Mesothelial cell of epicardium (in vitro differentiated cells): ENCODE data around the gene ARSA. TPM values are rescaled to one million over a fixed set of nuclear protein-coding genes. Genes with fewer than 3 reads are reported as not detected.
"Not testable (repeated sequence)": the region's sequence is repeated elsewhere in the genome, so short reads cannot be mapped to it uniquely, and the experiment has no call there.

Experiments
- DNase-seq, 2 experiments: peaks; one replicate each; pipeline ENCODE4 v3.0.0; 2021; ENCODE audit warnings: low spot score in 2 of 2; ENCODE audit not compliant: unreplicated experiment in 2 of 2
- H3K27ac Mint-ChIP-seq: 2 replicates; pipeline ENCODE4 v1.8.0; 2021; ENCODE audit warnings: mixed read lengths
- H3K27me3 Mint-ChIP-seq: 2 replicates; pipeline ENCODE4 v1.8.0; 2021; ENCODE audit warnings: low read depth, mixed read lengths
- H3K36me3 Mint-ChIP-seq: 2 replicates; pipeline ENCODE4 v1.8.0; 2021; ENCODE audit warnings: mixed read lengths
- H3K4me1 Mint-ChIP-seq: 2 replicates; pipeline ENCODE4 v1.8.0; 2021; ENCODE audit warnings: mixed read lengths
- H3K4me3 Mint-ChIP-seq: 2 replicates; pipeline ENCODE4 v1.8.0; 2021; ENCODE audit warnings: mild to moderate bottlenecking, moderate library complexity, mixed read lengths
- H3K9me3 Mint-ChIP-seq: 2 replicates; pipeline ENCODE4 v1.8.0; 2021; ENCODE audit warnings: mixed read lengths
- total RNA-seq: library from RNA; stranded (reverse); gene quantifications from 3 replicates; pipeline ENCODE4 v1.2.1, GENCODE V29; 2021
- TF ChIP-seq, protein P1 (sequence below): fragments of 200-600 bp; sonication (generic); IDR thresholded peaks from one replicate; pipeline ENCODE4 v1.5.0; 2021; ENCODE audit warnings: antibody characterized with exemption; ENCODE audit not compliant: unreplicated experiment

Gene ARSA
- total RNA-seq, 1 donor from 2014 or later: 45.2 TPM

DNA sequence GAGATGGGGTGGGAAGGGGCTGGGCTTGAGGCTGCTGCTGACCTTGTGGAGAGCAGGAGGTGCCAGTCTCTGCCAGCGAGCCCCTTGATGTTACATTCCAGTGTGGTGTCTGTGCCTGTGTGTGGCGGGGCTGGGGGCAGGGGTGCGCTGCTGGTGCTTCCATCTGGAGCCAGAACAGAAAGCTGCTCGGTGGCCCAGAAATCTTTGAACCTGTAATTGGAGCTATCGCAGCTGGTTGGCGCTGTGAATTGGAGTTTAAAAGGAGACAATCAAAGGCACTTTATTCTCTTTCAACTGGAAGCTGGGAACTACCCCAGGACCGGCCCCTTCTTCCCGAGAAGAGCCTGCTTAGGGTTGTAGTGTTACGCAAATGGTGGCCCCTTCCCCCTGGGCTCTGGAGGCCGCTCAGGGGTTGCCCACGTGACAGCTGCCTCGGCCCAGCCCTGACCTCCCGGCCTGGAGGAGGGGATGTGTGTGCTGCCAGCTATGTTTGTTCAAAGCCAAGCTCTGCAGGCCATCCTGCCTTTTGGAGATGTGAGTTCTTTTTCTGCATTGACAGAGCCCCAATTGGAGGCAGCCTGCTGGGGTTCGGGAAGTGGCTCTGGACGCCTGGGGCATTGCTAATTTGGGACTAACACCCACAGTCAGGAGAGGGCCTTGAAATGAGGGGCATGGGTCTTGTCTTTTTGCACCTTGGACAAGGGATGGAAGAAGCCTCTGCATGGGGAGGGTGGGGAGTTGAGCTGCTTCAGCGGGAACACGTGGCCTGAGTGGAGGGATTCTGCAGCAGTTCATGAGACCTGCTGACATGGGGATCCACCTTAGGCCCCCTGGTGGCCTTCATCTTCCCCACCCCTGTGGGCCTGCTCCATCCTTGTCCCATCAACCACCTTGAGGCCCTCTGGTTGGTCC is 14.0 kb upstream of the ARSA start:
- H3K27me3 Mint-ChIP-seq: peaks cover 8% of the 10 kb centered on the region
- peaks cover 4% of the 10 kb centered on the region for H3K9me3 Mint-ChIP-seq
- DNase-seq: no peak
- H3K36me3 Mint-ChIP-seq: no peaks in the 10 kb centered on the region
- H3K27ac Mint-ChIP-seq: no peak overlapping the region
- H3K4me1 Mint-ChIP-seq: peaks cover 8% of the 10 kb centered on the region
- TF ChIP-seq, protein P1, sequence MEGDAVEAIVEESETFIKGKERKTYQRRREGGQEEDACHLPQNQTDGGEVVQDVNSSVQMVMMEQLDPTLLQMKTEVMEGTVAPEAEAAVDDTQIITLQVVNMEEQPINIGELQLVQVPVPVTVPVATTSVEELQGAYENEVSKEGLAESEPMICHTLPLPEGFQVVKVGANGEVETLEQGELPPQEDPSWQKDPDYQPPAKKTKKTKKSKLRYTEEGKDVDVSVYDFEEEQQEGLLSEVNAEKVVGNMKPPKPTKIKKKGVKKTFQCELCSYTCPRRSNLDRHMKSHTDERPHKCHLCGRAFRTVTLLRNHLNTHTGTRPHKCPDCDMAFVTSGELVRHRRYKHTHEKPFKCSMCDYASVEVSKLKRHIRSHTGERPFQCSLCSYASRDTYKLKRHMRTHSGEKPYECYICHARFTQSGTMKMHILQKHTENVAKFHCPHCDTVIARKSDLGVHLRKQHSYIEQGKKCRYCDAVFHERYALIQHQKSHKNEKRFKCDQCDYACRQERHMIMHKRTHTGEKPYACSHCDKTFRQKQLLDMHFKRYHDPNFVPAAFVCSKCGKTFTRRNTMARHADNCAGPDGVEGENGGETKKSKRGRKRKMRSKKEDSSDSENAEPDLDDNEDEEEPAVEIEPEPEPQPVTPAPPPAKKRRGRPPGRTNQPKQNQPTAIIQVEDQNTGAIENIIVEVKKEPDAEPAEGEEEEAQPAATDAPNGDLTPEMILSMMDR: no peak
- no peak overlapping the region for H3K4me3 Mint-ChIP-seq

DNA sequence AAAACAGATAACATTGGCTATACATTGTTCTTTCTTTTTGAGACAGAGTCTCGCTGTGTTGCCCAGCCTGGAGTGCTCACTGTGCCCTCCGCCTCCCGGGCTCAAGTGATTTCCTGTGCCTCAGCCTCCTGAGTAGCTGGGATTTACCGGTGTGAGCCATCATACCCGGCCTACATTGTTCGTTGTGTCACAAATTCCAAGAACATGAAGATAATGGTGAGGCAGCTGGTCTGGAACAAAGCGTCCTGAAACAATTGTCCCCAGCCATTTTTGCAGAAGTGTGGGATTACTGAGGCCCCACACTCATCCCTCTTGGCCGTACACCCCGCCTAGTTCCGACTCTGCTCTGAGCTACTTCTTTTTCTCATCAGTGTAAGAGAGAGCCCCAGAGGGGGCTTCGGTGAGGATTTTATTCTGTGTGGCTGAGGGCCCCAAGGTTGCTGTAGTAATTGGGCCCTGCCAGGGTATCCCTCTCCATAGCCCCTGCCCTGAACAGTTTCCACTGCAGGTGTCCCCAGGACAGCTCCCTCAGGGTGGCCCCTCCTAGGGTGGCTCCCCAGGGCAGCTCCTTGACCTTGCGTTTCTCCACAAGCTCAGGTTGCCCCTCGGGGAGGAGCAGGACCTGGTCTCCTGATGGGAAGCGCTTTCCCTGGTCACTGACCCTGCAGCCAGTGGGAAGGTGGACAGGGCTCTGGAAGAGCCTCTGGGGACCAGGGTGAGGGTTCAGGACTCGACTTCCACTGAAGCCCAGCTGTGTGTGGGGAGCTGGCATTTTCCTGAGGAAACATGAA is 13.1 kb upstream of the ARSA start:
- H3K27ac Mint-ChIP-seq: no peak overlapping the region
- no peaks in the 10 kb centered on the region for H3K9me3 Mint-ChIP-seq
- DNase-seq: no peak
- no peak overlapping the region for H3K4me3 Mint-ChIP-seq
- no peaks in the 10 kb centered on the region for H3K36me3 Mint-ChIP-seq
- H3K4me1 Mint-ChIP-seq: peaks cover 8% of the 10 kb centered on the region
- peaks cover 4% of the 10 kb centered on the region for H3K27me3 Mint-ChIP-seq
- TF ChIP-seq, protein P1: no peak

DNA sequence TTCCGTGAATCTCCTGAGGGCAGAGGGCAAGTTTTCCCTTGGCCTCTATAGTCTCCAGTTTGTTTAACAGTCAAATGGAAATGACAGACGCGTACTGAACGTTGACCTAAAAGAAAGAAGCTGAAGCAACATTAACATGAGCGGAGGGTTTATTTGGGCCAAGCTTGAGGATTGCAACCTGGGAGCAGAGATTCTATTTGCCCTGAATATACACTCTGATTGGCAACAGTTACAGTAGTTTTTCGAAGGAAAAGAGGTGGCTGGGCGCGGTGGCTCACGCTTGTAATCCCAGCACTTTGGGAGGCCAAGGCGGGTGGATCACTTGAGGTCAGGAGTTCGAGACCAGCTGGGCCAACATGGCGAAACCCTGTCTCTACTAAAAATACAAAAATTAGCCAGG is 12.3 kb upstream of the ARSA start:
- H3K4me3 Mint-ChIP-seq, H3K4me1 Mint-ChIP-seq, H3K27ac Mint-ChIP-seq, H3K27me3 Mint-ChIP-seq, H3K36me3 Mint-ChIP-seq, H3K9me3 Mint-ChIP-seq, DNase-seq: not testable (repeated sequence)

GRCh38 chr22:50635591-50635990 is 7.6 kb upstream of the ARSA start:
- Mint-ChIP-seq H3K9me3 (no peaks in the 10 kb centered on the region), H3K36me3 (no peaks in the 10 kb centered on the region), H3K4me3 (no peak overlapping the region), H3K27me3 (peaks cover 1% of the 10 kb centered on the region), H3K27ac (no peak overlapping the region), H3K4me1 (peaks cover 5% of the 10 kb centered on the region)
- no peak for DNase-seq
- TF ChIP-seq, protein P1: no peak

DNA sequence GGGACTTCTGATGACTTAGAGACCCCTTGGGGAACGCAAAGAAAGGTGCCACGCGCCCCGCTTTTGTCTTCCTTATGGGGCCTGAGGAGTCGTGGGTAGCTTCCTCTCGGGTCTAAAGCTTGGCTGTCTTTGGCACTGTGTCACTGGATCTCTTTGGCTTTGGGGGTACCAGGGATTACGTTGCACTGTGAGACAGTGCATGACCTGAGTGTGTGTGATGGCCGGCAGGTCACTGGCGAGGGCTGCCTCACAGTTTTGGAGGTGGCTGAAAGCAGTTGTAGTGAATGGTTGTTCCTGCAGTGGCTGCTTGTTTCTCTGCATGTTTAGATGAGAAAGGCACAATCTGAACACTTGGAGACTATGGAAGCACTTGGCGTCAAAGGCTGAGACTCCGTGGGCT is 5.8 kb upstream of the ARSA start:
- Mint-ChIP-seq H3K27me3 (peaks cover 1% of the 10 kb centered on the region), H3K27ac (no peak overlapping the region)

More for the DNA sequence above, 5.8 kb upstream of the ARSA start:
- Mint-ChIP-seq H3K4me1 (peaks cover 18% of the 10 kb centered on the region), H3K4me3 (no peak overlapping the region), H3K36me3 (no peaks in the 10 kb centered on the region), H3K9me3 (no peaks in the 10 kb centered on the region)
- no peak for DNase-seq
- TF ChIP-seq, protein P1: no peak
